Activated CD4-positive, alpha-beta T cell treated with anti-CD3 and anti-CD28 coated beads, Interleukin-2, amount 50 U/mL, for 4 hours (primary cell): ENCODE results near the gene NPHP4.
"Not testable (repeated sequence)": the region's sequence is repeated elsewhere in the genome, so short reads cannot be mapped to it uniquely, and the experiment has no call there.

ENCODE experiments used
- DNase-seq, 2 experiments: peaks; one replicate each; pipeline ENCODE4 v3.0.0-alpha.2; 2020

Gene NPHP4

DNA sequence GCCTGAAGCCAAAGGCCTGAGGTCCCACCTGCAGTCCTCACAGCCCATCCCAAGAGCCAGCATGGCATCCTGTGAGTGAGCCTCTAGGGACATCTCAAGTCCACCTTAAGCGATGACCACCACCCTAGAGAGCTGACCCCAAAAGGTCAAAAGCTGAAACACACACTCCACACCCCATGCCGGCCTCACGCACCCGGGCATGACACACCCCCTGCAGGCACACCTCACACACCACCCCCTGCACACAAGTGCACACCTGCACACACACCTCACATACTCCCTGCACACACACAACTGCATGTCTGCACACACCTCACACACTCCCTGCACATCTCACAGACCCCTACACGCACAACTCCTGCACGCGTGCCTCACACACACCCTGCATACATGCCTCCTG lies 118.7 kb downstream of the NPHP4 start:
- DNase-seq, result no peak

DNA sequence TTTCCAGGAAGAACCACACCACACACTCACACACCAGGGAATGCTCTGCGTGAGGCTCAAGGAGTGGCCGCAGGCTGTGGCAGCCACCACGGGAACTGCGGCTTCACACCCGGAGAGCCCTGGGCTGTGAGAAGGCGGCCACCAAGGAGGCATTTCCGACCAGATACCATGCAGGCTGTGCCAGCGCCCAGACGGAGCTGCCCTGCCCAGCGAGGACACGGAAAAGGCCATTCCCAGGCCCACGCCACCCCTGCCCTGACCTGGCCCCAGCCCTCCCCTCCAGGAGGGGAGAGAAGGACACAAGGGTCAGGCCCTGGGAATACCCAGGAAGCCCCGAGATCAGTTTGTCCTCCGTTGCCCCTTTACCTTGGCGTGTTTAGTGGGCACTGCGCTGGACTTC lies 119.3 kb downstream of the NPHP4 start:
- no peak for DNase-seq

DNA sequence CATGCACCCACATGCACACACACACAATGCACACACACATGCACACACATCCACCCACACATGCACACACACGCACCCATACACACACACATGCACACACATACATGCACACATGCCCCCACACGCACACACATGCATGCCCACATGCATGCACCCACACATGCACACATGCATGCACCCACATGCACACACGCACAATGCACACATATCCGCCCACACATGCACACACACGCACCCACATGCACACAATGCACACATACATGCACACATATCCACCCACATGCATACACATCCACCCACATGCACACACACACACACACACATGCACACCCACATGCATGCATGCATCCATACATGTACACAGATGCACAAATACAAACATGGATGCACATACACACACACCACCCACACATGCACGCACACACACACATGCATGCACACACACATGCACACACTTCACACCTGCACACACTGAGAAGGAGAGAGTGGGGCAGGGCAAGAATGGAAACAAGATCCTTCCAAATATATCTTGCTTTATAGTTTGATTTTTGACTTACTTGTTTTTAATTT lies 123.2 kb downstream of the NPHP4 start:
- DNase-seq, result no peak

DNA sequence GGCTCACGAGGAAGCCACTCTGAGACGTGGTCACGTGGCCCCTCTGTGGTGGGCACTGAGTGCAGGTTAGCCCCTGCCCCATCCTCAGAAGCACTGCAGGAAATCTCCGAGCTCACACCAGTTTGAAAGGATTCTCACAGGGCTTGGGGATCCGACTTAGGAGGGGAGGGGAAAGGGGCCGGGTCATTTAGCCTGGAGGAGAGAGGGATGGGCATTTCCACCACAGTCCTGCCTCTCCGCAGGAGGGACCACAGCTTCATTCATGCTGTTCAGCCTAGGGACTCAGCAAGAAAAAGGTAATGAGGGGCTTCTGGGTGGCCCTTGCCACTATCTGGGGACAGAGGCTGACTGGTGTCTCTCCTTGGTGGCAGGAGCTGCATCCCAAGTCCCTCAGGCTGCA lies 126.5 kb downstream of the NPHP4 start:
- DNase-seq, result no peak

DNA sequence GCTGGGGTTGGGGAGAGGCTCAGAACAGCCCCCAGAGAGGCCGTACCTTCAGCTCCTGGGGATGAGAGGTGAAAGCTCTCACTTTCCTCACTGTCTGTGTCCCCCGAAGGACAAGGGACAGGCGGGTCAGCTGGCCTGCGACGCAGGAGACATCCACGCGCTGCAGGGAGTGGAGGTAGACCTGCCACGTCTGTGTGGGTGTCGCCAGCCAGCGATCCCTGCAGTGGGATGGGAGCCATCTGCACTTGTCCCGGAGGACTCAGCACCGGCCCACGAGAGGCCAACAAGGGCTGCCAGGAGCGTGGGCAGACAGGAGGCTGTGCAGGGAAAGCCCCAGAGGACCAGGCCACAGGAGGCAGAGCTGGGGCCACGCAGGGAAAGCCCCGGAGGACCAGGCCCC lies 127.2 kb downstream of the NPHP4 start:
- no peak for DNase-seq

DNA sequence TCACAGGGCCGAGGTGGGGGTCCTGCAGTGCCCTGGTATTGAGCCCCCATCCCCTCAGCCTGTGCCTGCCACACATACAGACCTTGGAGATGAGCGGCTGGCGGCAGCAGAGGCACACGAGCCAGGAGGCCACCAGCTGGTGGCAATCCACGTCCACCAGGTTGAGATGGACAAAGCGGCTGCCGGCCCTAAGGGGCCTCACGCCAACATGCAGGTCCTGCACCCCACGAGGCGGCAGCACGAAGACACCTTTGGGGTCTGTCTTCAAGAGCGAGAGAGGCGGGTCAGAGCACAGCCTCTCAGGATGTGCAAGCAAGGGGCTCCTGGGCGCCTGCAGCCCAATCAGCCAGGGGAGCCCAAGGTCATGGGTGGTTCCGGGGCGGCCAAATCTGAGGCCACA lies 128.0 kb downstream of the NPHP4 start:
- DNase-seq, result no peak

DNA sequence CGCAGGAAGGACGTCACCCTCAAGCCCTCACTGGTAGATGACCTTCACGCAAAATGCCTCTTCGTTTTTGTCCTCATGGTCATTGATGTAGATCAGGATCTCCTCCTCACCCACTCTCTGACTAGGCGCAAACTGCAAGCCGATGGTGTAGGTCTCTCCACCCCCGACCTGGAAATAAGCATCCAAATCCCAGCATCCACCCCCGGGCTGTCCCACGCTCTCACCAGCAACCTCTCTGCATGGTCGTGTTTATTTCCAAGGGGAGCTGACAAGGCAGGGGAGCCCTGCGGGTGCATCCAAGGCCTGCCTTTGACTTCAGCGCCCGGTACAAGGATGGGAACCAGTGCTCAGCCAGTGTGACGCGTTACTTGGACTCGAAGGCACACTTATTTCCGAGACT lies 129.0 kb downstream of the NPHP4 start:
- DNase-seq, result no peak

DNA sequence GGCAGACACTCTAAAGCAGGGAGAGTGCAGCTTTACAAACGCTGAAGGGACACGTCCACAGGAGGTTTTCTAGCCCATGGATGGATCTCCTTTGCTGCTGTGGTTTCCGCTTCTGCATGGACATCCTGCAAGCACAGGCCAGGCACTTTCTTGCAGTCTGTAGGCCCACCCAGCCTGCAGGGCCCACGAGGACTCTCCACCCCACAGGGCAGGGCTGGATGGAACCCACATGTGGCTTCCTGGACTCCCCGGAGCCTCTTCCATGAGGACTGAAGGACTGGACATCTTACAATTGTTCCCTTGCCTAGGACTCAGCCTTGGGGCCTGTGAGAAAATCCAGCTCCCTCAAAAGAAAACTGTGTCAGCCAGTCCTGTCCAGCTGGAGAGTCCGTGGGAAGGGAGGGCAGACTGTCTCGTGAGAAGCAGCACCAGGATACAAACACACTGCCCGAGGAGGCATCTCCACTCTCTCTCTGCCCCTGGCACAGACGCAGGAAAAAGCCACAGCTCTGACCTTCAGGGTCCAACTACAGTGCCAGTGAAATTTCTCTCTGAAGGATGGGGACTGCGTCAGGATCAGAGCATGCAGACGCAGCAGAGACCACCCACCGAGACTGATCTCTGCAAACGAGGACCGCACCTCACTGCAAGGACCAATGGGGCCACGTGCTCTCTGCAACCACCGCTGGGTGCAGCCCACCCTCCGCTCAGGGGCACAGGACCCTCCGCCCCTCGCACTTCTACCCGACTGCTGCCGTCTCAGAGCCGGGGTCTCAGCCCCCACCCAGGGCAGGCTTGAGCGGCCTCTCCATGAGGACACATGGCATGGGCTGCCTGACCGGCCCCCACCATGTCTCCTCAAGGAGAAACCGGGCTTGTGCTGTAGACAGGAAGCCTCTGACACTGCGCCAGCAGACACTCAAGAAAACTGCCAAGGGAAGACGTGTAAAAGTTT lies 130.1 kb downstream of the NPHP4 start:
- DNase-seq, result no peak

DNA sequence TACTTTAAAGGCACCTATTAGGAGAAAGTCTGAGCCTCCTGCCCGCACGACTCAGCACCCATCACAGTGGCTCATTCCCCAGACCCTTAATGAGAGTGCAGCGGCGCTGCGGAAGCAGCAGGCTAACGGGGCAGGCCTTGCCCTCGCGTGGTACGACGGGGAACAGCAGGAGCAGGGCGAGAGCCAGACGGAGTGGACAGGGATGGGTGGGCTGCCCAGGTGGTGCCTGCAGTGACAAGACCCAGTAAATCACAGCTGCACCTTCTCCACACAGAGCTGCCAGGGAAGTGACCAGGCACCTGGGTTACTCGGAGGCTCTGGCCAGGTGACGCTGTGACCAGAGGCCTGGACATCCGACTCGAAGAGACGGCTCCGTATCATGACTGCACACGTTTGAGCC lies 131.9 kb downstream of the NPHP4 start:
- DNase-seq, result no peak

DNA sequence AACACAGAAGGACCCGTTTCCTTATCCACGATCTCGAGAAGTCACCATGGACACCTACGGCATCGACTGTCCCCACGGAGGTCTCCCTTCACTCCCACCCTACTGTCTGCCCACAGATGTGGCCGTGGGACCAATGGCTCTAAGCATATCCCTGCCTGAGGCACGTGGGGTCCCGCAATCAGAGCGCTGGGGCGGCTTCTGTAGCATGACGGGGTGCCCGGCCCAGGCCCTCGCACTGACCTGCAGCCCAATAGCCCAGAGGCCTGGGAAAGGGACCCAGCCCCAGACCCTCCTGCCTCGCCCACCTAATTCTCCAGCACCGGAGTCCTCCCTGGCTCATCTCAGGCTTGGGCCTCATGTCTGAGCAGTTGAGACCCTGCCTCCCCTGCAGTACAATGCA lies 132.5 kb downstream of the NPHP4 start:
- no peak for DNase-seq

DNA sequence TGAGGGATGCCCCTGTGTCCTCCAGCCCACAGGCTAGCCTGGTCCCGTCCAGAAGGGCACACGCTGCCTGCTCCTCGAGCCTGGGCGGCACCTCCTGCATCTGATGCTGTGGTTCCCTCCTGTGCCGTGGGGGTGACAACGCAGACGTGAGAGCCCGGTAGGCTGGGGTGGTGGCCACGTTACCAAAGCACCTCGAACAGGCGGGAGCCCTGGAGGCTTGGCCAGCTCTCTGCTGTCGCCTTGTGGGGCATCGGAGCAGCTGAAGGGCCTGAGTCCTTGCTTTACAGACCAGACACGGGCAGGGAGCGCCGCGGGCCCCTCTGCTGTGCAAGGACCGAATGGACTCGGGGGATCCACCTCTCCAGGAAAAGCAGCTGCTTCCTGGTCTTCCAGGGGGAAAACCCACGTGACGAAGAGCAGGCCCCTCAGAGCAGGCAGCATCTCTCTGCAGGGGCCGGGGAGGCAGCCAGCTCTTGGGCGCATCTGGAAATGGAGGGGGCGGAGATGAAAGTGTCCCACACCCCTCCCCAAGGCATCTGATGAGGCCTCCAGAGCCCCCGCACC lies 133.3 kb downstream of the NPHP4 start:
- DNase-seq, result no peak

DNA sequence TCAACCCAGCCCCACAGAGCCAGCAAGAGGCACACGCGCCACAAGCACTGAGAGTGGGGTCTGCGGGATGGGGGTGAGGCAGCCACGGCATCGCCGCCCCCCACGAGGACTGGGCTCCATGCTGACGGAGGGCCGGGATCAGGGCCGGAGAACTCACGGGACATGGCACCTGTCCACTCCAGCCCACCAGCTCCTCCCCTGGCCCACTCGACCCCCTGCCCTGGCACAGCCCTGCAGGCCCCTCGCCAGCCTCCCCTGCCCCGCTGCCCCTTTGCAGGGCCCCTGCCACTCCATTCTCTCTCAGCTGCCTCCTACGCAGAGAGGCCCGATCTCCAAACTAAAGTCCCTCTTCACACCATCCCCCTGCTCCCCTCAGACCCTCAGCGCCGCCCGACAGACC lies 134.0 kb downstream of the NPHP4 start:
- DNase-seq, result no peak

DNA sequence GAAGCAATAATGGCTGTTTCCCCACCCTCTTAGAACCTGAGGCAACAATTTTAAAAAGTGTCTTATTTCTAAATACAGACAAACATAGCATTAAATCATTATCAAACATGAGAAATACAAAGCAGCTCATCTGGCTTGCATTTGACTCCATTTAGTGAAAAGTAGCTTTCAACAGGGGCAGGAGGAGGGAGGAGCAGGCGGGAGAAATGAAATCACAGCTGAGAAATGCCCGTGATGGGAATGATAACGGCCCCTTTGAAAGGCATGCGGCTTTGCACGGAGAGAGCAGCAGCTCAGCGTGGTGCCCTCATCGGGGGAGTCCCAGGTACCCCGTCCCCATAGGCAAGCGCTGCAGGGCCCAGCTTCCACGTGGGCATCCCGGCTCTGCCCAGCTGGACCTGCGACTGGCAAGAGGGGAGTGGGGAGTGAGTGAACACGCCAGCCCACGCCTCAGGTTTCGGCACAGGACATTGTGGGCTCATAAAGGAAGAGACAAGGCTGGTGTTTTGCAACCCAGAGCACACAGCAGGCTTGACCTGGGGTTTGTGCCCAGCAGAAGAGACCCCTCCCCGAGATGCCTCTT lies 134.6 kb downstream of the NPHP4 start:
- DNase-seq, result no peak

DNA sequence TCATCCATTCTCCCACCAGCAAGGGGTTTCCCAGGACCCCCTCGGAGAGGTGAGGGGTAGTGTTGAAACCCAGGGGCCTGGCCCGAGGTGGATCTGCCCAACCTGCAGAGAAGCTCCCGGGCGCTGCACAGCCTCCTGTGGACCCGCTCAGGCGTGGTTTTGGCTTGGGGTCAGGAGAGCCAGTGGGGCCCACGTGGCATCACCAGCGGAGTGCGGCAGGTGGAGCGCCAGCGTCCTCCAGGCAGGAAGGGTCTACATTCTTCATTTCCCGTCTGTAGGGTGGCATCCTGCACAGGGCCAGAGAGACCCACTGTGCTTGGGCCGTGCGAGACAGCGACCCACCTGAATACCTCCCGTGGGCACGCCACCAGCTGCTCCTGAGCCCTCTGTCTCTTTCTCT lies 135.2 kb downstream of the NPHP4 start:
- DNase-seq, result no peak

DNA sequence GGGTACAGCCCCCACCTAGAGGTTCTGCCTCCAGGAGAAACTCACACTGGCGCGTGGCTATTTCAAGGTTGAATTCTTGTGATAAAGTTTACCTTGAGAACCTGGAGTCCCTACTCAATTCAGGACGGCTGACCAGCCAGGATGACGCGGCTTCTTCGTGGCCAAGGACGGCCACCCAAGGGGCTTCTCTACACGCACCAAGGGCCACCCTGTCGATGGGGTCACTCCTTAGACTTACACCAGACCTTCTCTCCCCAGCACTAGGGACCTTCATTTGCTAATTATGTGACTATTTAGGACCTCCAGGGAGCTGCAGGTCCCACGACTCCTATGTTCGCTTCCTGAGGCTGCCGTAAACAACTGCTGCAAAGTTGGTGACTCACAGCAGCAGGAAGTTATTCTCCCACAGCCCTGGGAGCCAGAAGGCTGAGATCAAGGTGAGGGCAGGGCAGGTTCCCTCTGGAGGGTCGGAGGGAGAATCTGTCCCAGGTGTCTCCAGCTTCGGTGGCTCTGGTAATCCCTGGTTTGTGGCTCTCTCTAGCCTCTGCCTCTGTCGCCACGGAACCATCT lies 135.9 kb downstream of the NPHP4 start:
- DNase-seq, result no peak

DNA sequence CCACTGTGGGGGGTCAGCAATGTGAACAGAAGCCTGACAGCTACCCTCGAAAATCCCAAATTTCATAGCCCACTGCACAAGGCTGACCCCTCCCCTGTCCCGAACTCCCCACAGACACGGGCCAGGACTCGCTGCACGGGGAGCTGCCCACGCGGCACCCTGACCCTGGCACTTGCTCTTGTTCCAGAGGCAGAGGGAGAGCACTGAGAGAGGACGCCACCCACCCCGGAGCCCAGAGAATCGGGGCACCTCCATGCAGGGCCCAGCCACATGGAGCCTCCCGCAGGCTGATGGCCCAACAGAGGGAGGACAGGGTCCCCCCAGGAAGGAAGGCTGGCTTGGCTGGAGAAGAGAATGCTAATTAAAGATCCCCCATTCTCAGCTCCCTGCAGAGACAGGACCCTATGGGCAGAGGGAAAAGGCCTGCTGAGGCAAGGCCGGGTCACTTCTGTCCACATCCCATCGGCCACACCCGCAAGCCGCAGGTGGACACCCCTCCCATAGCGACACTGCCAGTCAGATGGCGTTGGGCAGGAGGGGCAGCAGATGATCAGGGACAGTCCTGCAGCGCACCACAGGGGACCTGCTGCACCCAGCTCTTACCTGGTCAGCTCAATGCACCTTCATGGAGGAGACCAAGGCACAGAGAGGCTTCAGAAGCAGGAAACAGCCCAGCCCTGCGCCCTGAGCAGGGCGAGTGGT lies 136.9 kb downstream of the NPHP4 start:
- DNase-seq, result no peak

DNA sequence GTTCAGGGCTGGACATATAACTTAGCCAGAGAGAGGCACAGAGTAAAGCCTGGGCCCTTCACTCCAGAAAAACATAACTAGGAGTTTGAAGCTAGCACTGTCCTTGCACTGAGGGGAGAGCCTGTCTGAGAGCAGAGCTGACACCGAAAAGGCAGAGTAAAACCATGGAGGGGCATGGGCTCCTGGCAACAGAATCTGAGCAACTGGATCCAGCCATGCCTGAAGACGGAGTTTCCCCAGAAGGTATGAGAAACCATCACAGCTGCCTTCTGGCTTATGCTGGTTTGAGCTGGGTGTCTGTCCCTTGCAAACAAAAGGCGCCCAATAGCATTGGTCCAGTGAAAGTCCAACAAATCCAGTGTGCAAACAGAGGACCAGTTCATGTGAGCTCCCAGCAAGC lies 137.5 kb downstream of the NPHP4 start:
- no peak for DNase-seq

DNA sequence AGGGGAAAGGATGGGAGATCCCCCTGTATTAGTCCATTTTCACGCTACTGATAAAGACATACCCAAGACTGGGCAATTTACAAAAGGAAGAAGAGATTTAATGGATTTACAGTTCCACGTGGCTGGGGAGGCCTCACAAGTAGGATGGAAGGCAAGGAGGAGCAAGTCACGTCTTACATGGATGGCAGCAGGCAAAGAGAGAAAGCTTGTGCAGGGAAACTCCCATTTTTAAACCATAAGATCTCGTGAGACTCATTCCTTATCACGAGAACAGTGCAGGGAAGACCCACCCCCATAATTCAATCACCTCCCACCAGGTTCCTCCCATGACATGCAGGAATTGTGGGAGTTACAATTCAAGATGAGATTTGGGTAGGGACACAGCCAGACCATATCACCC lies 138.4 kb downstream of the NPHP4 start:
- not testable (repeated sequence) for DNase-seq

DNA sequence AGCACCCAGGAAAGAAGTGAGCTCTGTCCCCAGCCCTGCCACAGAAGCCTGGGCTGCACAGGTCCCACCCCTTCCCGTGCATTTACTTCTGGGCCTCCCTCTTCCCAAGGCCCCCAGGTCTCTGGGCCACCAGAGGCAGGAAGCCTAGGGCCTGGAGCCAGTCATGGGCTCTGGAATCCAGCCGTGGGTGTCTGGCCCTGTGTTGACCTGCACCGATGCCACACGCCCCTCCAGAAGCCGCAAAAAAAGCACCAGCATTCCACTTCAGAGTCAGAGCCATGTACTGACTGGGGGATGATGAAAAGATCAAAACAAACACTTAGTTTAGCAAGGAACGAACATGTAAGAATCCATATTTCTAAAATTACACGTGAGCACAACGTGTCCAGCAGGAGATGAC lies 141.7 kb downstream of the NPHP4 start:
- DNase-seq, result no peak

DNA sequence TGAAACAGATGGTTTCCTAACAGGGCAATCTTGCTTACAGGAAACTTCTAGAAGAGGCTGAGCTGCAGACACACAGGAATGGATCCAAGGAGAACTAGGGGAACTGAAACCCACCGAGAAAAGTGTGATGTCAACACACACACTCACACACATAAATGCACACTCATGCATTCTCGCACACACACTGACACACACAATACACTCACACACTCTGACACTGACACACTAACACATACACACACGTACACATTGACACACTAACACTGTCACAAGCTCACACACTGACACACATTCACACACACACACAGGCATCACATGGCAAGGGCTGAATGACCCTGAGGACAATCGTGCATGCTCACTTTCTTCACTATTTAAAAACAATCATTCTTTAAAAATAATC lies 142.7 kb downstream of the NPHP4 start:
- DNase-seq, result no peak

DNA sequence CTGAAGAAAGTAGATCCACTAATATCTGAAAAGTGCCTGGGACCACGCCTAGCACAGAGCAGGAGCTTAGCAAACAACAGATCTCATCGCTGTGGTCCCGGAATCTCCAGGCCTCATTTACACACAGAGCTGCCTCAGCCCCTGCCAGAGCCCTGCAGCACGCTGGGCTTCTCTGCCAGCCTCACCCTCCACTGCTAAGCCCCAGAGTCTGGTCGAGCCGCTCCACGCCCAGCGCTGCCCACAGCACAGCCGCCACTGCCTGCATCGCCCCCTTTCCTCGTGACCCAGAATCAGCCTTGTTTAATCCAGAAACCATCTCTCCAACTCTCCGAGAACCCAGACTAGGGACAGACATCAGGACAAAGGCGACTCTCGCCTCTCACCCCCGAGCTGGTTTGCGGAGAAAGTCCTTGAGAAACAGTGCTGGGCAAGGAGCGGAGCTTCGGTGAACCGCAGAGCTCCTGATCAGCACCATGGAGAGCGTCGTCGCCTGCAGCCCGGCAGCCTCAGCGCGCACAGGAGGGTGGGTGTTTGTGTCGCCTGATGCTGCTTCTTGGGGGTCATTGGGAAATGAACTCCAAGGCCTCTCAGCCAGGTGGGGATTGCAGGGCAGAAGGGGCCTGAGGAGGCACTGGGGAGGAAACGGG lies 145.1 kb downstream of the NPHP4 start:
- no peak for DNase-seq

DNA sequence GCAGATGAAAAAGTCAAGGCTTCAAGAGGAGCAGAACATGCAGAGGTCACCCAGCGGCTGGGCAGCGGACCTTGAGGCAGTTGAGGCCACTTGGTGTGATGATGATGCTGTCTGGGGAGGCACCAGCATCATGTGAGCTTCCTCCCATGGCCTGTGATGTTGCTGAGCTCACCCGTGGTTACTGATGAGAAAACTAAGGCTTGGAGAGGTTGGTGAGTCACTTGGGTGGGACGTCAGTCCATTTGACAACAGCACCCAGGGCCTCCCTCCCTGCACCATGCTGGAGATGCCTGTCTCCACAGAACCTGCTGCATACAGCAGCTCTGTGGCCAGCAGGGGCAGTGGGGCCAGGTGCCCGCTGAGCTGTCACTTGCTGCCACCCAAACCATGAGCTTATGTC lies 146.8 kb downstream of the NPHP4 start:
- no peak for DNase-seq
